IMR-90 (cell line): ENCODE data around the gene PRSS56.

Source experiments
- BHLHE40 ChIP-seq: fragments of 150-350 bp; IDR thresholded peaks from 2 replicates; pipeline ENCODE4 v1.6.1; 2016; ENCODE audit warnings: mild to moderate bottlenecking, low read depth, low read length
- CEBPB ChIP-seq: IDR thresholded peaks from 2 replicates; pipeline ENCODE4 v1.6.1; 2012; ENCODE audit warnings: low read depth, low read length, improper control_type of control experiment
- CHD1 ChIP-seq: IDR thresholded peaks from 2 replicates; pipeline ENCODE4 v1.6.1; 2012; ENCODE audit warnings: low read depth, low read length, improper control_type of control experiment
- ELK1 ChIP-seq: fragments of 150-350 bp; IDR thresholded peaks from 2 replicates; pipeline ENCODE4 v1.6.1; 2016; ENCODE audit warnings: low read depth, mild to moderate bottlenecking, low read length, moderate library complexity, borderline replicate concordance
- FOS ChIP-seq: fragments of 150-350 bp; IDR thresholded peaks from 2 replicates; pipeline ENCODE4 v1.6.1; 2016; ENCODE audit warnings: low read depth, low read length
- MAFK ChIP-seq: IDR thresholded peaks from 2 replicates; pipeline ENCODE4 v1.6.1; 2012; ENCODE audit warnings: low read depth, low read length, improper control_type of control experiment
- MAZ ChIP-seq: IDR thresholded peaks from 2 replicates; pipeline ENCODE4 v1.6.1; 2012; ENCODE audit warnings: low read depth, mild to moderate bottlenecking, low read length, improper control_type of control experiment, moderate library complexity, borderline replicate concordance
- MXI1 ChIP-seq: IDR thresholded peaks from 2 replicates; pipeline ENCODE4 v1.6.1; 2012; ENCODE audit warnings: low read depth, mild to moderate bottlenecking, low read length, moderate library complexity, borderline replicate concordance
- POLR2A ChIP-seq: IDR thresholded peaks from 2 replicates; pipeline ENCODE4 v1.6.1; 2012; ENCODE audit warnings: mild to moderate bottlenecking, low read depth, low read length
- RAD21 ChIP-seq: IDR thresholded peaks from 2 replicates; pipeline ENCODE4 v1.6.1; 2012; ENCODE audit warnings: low read length, improper control_type of control experiment
- RCOR1 ChIP-seq: IDR thresholded peaks from 2 replicates; pipeline ENCODE4 v1.6.1; 2012; ENCODE audit warnings: mild to moderate bottlenecking, low read length, improper control_type of control experiment; ENCODE audit not compliant: insufficient replicate concordance
- SMC3 ChIP-seq: fragments of 150-350 bp; IDR thresholded peaks from 2 replicates; pipeline ENCODE4 v1.6.1; 2016; ENCODE audit warnings: low read depth, mild to moderate bottlenecking, antibody characterized with exemption, low read length, moderate library complexity
- TF ChIP-seq, protein P1 (sequence below): conservative IDR thresholded peaks from 2 replicates; pipeline ENCODE4 v1.5.1; 2012; ENCODE audit warnings: mild to moderate bottlenecking, low read depth, low read length, improper control_type of control experiment
- TF ChIP-seq, protein P2 (sequence below): fragments of 150-350 bp; IDR thresholded peaks from 2 replicates; pipeline ENCODE4 v1.6.1; 2017; ENCODE audit warnings: mild to moderate bottlenecking, antibody characterized with exemption, low read length, low read depth

DNA sequence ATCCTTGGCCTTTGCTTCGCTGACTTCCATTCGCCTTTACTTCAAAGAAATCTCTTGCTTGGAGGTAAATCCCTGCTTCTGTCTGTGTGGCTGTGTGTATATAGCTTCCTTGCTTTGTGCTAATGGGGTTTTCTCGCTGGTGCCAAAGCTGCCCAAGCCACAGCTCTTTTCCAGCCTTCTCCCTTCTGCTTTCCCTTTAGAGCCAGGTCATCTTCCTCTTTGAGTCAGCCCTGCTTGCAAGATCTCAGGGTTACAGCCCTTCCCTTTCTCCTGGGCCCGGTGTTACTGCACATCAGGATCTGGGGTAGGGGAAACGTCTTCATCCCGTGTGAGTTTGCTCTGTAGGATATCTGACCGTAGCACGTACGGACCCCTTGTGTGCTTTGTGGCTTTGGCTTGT is 49.4 kb downstream of the PRSS56 start:
- TF ChIP-seq, protein P1, sequence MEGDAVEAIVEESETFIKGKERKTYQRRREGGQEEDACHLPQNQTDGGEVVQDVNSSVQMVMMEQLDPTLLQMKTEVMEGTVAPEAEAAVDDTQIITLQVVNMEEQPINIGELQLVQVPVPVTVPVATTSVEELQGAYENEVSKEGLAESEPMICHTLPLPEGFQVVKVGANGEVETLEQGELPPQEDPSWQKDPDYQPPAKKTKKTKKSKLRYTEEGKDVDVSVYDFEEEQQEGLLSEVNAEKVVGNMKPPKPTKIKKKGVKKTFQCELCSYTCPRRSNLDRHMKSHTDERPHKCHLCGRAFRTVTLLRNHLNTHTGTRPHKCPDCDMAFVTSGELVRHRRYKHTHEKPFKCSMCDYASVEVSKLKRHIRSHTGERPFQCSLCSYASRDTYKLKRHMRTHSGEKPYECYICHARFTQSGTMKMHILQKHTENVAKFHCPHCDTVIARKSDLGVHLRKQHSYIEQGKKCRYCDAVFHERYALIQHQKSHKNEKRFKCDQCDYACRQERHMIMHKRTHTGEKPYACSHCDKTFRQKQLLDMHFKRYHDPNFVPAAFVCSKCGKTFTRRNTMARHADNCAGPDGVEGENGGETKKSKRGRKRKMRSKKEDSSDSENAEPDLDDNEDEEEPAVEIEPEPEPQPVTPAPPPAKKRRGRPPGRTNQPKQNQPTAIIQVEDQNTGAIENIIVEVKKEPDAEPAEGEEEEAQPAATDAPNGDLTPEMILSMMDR = no peak
- TF ChIP-seq POLR2A (no peak), FOS (no peak), RAD21 (no peak), CHD1 (no peak), MXI1 (no peak), CEBPB (no peak), BHLHE40 (no peak), SMC3 (no peak), RCOR1 (no peak), ELK1 (no peak), MAZ (no peak), MAFK (no peak)
- TF ChIP-seq, protein P2, sequence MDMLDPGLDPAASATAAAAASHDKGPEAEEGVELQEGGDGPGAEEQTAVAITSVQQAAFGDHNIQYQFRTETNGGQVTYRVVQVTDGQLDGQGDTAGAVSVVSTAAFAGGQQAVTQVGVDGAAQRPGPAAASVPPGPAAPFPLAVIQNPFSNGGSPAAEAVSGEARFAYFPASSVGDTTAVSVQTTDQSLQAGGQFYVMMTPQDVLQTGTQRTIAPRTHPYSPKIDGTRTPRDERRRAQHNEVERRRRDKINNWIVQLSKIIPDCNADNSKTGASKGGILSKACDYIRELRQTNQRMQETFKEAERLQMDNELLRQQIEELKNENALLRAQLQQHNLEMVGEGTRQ = no peak
